Sciatic nerve (tissue), 2 donors: ENCODE data around the gene KERA. TPM values are rescaled to one million over a fixed set of nuclear protein-coding genes. Genes with fewer than 3 reads are reported as not detected.

Experiments used
- ATAC-seq: fragments of 200-7000 bp; cut with Tn5 transposase; one replicate; pipeline ENCODE4 v1.9.1; 2020; ENCODE audit warnings: mild to moderate bottlenecking, moderate library complexity
- DNase-seq: peaks from one replicate; pipeline ENCODE4 v3.0.0-alpha.2; 2020; ENCODE audit warnings: low spot score
- intact Hi-C: fragments of 100-400 bp; cut with DNase I; formaldehyde crosslinking; loops from one replicate; pipeline ENCODE4 v1.14.2; 2022
- total RNA-seq: library from RNA; stranded (reverse); fragmentation: NEBNext Ultra II Directional; extraction: Animal tissue kit (Norgen Biotek cat#: 25700); gene quantifications from one replicate; pipeline ENCODE4 v1.2.1, GENCODE V29; 2021
- donor health status: DM: no; HTN: no; CAD: no.
- donor health status: DM: no; HTN: no; CAD: no.

The KERA gene
- total RNA-seq, 1 donor from 2014 or later: 0.18 TPM

DNA sequence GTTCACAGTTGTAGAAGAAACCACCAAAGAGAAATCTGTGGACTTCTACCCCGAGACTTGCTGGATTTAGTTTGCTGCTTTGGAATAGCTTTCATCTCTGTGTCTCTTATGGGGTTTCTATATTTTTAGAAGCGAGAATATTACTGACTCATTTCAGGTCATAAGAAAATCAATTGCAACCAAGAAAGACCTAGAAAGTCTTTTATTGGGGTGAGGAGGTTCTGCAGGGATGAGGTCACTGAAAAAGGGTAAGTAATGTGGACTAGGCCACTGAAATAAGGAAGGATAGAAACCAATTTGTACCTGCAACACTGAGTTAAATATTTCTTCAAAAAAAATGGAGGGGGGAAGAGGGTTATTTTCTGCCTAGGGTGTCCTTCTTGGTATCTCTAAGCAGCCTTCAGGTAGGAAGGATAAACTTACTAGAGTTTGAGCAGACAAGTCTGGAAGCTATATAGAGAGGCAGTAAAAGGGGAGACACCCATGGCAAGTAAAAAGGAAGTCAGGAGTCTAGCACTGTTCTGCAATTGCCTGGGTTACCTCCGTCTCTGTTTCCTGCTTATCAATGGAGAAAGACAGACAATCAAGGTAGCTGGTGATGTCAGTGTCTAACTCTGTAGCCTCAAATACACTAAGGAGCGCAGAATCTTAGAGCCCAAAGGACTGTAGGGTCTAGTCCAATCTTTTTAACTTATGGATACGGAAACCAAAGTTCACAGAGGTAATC is 19.6 kb upstream of the KERA start:
- DNase-seq (no peak), ATAC-seq (no peak)
- intact Hi-C loops: no loop called here

DNA sequence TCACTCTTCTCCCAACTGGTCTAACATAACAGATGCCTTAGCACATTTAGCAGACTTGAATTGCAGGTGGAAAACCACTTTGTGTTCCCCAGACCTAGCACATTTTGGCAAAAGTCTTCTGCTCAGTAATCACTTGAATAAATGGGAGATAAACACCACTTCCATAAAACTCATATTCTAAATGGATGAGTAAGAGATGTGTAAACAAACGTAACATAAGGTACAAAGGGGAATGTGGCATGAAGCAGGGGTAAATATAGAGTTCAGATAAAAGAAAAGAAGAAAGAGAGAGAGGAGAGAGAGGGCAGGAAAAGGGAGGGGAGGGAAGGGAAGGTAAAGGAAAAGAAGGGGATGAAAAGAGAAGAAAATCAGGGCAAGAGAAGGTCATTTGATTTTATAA is 17.0 kb upstream of the KERA start:
- ATAC-seq: peak; percentile 29
- intact Hi-C loops: no loop called here
- DNase-seq: no peak

DNA sequence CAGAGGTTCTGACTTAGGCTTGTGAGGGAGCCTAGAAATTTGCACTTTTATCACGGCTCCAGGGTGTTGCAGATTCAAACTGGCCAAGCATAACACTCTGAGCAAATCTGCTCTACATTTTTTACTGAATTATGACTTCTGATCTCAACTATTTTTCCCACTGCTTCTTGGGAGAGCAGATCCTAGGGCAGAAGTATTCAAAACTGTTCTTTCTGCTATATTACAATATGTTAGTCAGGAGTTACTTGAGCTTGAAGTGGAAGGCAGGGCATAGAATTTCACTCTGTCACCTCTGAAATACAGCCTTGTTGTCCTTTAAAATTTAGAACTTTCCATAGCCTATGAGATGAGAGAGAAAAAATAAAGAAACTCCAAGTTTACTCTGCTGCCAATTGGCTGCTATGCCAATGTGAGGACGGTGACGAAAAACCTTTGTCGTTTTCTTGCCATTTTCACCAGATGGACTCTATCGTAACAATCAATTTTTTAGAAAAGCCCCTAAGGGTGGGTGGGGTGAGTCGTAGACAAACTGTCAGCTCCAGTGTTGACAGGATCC is 16.4 kb upstream of the KERA start:
- DNase-seq (no peak), ATAC-seq (peak; percentile 83)
- intact Hi-C loops: no loop called here

DNA sequence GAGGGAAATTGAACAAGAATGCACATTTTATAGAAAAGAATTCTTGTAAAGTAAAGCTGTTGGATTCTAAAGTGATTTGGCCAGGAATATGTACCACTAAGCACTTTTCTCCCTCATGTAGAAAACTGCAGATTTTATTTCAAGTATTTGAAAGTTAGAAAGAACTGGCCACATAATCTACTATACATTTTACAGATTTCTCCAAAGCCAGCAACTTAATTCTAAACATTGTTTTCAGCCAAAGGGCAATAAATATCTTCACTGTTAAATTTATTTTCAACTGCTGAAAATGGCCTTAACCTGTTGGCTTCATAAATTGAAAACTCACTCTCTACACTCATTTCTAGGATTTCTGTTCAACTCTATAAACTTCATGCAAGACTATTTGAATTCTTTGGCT is 15.6 kb upstream of the KERA start:
- ATAC-seq (no peak), DNase-seq (no peak)
- intact Hi-C loops: no loop called here

DNA sequence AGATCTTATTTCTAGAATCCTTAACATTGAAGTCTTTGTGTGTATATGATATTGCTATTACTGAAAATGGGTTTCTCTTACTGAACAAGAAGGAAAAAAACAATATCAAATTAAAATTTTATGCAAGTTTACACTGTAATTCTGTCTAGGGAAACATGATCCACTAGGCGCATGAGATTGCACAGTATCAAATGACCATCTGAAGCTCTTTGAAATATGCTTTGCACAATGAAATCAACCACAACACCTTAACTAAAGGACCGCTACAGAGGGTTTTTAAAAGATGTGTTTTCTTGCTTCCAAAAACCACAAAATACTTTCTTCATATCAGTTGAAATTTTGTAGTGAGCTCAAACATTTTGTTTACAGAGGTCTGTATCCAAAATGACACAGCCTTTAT is 15.1 kb upstream of the KERA start:
- DNase-seq (no peak), ATAC-seq (peak; percentile 67)
- intact Hi-C loops: no loop called here

DNA sequence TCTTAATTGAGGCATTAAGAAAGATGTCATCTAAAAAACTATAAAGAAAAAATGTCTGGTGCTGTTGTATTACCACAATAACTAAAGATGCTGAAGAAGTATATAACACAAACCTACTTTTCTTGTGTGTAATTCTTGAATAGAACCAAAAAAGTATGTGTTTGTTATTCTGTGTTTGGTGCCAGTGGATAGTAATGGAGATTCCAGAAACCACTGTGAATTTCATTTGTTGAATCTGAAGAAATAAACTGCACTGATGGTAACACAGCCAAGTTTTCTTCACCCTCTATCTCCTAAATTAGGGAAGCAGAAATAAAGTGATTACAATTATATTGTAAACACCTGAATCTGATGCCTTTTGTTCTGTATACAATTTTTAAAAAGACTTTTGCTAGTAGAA is 13.1 kb upstream of the KERA start:
- DNase-seq: no peak
- intact Hi-C loops: no loop called here
- no peak for ATAC-seq

DNA sequence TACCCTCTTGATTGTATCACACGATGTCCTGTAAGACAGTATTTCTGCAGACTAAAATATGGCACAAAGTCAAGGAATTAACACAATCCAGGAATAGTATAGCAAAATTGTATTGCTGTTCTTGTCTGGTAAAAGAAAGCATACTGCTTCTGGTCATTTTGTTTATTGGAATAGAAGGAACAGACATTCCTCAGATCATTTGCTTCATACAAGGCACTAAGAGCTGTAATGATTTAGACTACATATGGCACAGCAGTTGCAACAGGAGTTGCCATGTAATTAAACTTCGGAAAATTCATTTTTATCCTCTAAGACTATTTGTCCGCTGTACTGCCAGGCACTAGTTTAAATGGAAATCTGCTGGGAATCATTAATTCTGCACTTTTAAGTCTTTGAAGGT is 7.6 kb upstream of the KERA start:
- no peak for DNase-seq
- intact Hi-C loops: no loop called here

DNA sequence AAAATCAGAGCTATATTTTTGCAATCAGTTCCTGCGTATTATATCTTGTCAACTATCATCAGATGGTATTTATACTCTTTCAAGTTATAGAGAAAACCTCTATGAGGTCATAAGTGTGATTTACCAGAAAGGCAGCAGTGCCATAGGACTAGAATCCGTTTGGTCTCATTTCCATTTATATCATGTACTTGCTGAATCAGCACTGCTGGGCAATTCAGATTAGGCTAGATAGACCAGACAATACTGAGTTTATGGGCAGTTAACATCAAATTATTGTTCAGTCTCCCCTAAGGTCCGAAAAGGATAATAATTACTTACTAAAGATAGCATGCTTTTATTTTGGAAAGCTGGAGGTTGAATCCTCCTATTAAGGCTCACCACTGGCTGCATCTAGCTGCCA is 6.8 kb upstream of the KERA start:
- DNase-seq (no peak), ATAC-seq (no peak)
- intact Hi-C loops: no loop called here

More for the DNA sequence above, 7.6 kb upstream of the KERA start:
- no peak for ATAC-seq

DNA sequence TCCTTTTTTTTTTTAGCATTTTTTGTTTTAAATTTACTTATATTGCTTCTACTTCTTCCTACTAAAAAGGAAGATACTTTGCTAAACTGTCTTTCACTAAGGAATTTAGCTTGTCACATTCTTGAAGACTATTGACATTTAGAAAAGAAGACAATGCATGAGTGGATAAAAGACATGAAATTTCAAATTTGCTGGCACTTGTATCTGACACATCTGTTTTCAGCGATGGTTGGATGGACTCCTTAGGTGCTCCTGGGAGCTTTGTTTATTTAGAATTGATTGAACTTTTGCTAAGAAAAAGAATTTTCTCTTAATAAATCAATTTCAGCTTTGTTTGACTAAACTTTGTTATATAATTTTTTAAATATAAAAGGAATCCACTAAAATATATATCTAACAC is 3.3 kb upstream of the KERA start:
- ATAC-seq (no peak), DNase-seq (no peak)
- intact Hi-C loops: no loop called here

DNA sequence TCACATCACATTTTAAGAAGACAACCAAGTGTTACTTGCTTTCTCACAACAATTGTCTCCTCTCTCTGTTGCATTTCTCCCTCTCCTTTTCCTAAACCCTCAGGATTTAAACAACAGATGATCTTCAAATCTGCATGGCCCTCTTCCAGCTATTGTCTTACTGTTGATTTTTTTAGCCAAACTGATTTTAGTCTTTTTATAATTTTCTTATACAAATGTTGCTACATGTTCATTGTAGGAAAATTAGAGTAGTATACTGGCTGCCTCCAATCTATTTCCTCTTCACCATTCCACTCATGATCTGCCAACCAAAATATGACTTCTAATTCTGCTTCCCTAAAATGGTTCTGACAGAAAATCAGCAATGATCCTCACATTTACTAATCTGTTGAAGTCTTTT is 1.4 kb upstream of the KERA start:
- DNase-seq (no peak), ATAC-seq (no peak)
- intact Hi-C loops: no loop called here

DNA sequence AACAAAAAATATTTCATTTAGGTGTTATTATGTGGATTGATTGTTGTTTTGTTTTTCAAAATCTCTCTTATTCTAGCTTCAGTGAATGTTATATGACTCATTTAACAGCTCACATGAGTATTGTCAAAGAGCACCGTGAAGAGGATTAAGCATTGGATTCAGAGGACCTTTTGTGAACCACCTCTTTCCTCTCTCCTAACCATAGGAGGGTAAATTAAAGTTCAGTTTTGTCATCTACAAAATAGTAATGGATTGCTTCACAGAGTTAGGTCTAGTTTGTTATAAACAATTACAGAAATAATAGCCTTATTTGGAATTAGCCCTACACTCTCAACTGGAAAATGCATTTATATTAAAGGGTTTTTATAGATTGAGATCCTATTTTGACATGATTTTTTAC is 962 bp upstream of the KERA start:
- DNase-seq (no peak), ATAC-seq (no peak)
- intact Hi-C loops: no loop called here

DNA sequence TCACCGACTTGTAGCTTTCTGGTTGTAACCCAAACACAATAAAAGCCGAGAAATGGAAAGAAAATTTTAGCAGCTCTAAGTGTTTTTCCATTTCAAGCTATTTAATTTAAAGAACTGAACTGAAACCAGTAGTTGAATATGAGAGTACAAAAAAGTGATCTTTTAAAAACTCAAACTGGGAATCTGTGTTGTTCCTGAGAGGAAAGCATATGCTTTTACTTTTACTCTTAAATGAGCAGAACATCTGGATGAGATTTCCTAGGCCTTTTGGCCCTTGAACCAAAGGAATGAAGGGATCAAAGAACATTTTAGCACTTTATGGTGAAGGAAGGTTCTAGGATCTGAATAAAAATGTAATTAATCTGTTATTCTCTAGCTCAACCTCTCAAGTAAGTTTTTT is 1.3 kb downstream of the KERA start:
- no peak for DNase-seq
- intact Hi-C loops: no loop called here
- no peak for ATAC-seq

DNA sequence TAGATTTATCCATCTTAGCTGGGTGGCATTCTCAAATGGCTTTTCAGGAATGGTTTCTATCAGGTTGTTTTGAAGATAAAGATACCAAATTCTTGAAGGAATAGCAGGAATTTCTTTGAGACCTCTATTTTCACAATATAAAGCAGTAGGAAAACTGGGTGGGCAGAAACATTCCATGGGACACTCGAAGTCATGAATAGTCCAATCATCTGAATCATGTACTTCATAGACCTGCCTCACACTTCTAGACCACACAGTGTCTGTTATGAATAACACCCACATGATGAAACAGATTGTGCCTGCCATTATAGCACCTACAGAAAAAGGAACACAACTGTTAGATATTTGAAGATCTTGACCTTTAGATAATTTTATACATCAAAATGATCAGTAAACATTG is 1.8 kb downstream of the KERA start:
- ATAC-seq (no peak), DNase-seq (no peak)
- intact Hi-C loops: no loop called here

DNA sequence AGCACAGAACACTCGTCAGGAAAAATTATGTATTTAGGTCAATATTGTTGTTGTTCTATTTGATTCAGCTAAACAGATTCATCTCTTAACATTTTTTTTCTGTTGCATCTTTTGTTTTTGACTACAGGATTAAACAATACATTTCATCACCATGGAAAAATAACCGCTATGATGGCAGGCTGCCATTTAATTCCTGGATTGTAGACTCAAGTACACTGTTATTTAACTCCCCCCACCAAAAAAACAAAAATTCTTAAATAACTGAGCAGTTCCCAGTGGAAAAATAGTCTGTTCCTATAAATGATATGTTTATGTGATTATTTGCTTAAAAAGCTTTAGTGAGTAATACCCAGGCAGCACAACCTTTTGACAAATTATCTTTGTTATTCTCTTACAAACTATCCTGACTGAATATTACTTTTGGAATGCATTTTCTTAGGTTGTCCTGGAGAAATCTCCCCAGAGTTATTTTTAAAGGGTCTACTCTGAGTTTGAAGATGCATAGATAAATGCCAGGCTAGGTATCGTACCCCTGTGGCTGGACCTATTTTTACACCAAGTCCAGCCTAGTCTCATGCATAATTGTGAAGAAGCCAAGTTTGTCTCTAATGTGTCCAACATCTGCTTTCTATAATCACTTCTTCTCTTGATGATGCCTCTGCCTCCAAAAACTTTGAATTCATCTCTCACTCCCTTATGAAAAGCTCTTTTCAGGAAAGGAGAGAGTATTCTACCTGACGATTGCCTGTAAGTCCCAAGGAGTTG is 3.7 kb downstream of the KERA start:
- intact Hi-C loops: no loop called here
- DNase-seq (no peak), ATAC-seq (peak; percentile 35)

DNA sequence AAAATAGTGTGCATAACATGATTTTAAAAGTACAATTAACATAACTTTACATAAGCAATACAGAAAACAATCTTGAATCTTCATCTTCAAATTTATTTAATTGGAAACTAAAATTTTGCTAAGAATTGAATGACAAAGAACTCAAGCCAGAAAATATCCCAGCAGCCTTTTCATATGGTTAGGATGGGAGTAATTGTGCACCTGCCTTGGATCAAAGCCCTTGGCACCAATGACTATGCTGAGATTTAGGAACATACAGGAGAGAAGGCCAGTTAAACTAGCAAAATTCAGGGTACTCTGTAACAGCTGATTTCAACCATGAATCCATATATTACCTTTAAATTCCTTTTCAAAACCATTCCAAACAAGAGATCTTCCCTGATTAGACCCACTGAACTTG is 5.8 kb downstream of the KERA start:
- DNase-seq (no peak), ATAC-seq (no peak)
- intact Hi-C loops: no loop called here

DNA sequence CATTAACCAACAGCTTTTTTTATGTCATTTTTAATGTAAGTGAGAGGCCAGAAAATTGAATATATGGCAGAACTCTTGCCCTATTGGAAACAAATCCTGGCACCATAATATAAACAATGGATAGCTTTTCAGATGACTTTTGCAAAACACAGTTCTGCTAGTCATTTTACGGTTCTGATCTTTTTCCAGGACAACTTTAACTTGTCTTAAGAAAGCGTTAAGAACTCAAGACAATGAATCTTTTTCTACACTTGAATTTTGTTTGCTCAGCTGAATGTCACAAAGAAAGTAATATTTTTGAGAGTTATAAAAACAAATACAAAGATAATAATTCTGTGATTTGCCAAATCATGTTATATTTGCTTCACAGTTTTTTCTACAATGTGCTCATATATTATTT is 13.2 kb downstream of the KERA start:
- intact Hi-C loops: no loop called here
- ATAC-seq (no peak), DNase-seq (no peak)

DNA sequence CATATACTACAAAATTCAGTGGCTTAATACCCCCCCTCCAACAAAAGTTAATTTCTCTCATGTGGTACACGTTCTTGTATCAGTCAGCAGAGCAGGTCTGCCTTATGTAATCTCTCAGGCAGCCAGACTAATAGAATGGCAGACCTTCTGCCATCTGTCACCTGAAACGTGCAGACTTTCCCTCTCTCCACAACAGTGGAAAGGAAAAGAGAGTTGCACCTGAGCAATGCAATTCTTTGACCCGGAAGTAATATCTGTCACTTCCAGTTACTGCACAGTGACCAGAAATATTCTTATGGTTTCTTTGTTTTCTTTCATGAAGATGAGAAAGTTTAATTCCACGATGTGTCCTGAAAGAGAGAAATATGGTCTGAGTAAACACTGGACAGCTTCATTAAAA is 14.4 kb downstream of the KERA start:
- DNase-seq (no peak), ATAC-seq (no peak)
- intact Hi-C loops: no loop called here

DNA sequence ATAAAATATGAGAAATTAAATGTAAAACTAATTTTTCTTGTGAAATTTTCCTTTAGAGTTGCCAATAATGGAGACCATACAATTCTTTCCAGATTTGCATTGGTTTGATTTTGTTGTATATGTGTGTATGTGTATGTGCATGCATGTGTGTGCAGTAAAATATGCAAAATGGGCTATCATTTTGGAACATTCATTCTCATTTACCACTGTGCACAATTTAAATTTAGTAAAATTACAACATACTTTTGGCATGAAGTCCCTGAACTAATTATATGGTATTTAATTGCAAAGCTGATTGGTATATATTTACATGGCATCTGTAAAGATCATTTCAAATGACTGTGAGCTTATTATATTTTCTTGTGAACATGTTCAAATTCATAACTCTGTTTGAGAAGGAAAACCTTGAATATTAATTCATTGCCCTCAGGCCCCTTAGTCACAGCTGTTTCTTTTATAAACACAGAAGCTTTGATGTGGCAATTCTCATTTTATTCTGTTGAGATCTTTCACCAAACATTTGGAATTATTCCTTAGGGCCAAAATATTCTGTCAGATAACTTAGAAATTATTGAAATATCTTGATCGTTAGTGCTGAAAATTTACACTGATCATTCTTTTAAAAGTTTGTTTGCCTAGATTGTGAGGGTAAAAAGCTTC is 17.6 kb downstream of the KERA start:
- peak; percentile 29 for ATAC-seq
- no peak for DNase-seq
- intact Hi-C loops: no loop called here

DNA sequence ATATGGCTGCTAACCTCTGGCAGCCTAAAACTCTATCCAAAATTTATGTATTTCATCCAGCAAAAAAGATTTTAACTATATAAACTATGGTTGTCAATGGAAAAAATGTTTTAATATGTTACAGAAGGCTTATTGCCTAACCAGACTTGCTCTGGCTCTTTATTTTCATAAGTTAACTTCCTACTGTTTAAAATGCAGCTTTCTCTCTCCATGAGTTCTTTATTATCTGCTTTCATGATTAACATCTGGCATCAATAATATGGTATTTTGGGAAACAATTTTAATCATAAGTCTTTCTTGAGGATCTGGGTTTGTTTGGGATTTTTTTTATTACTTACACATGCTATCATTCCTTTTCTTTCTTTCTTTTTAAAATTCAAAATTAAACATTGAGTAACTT is 20.5 kb downstream of the KERA start:
- DNase-seq (no peak), ATAC-seq (no peak)
- intact Hi-C loops: no loop called here

DNA sequence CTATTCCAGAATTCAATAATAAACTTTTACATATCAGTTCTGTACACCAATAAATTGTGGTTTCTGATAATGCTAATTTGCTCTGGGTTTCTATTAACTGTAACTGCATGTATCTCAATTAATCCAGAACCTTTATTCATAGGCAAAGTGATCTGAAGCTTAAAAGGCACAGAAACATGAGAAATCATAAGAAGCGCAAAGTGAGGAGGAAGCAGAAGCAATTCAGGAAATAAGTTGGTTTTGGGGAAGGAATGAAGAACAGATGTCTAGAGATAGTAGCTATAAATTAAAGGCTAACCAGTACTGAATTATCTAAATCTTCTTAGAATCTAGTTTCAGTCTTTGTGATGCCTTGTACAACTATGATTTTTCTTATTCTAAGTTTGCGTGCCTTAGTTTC is 24.6 kb downstream of the KERA start:
- intact Hi-C loops: no loop called here
- ATAC-seq: no peak
- DNase-seq: no peak
